Mucosa of descending colon (tissue), 3 donors: ENCODE data around the gene BNC2. TPM values are rescaled to one million over a fixed set of nuclear protein-coding genes. Genes with fewer than 3 reads are reported as not detected.
A peak's percentile ranks its signal among the peaks of the same experiment; 100 is the strongest.

Experiments
- ATAC-seq: fragments of 200-7000 bp; cut with Tn5 transposase; one replicate; pipeline ENCODE4 v1.9.1; 2020; ENCODE audit warnings: mild to moderate bottlenecking, moderate library complexity
- DNase-seq, 3 donors: peaks; one replicate each; pipeline ENCODE4 v3.0.0-alpha.2; 2020
- H3K36me3 ChIP-seq: fragments of 200-600 bp; one replicate; pipeline ENCODE4 v1.8.0; 2021; ENCODE audit warnings: low read depth, mild to moderate bottlenecking
- H3K4me1 ChIP-seq: fragments of 200-600 bp; one replicate; pipeline ENCODE4 v1.8.0; 2021; ENCODE audit warnings: low read depth, mild to moderate bottlenecking
- H3K4me3 ChIP-seq: fragments of 200-600 bp; one replicate; pipeline ENCODE4 v1.8.0; 2021; ENCODE audit warnings: mild to moderate bottlenecking
- H3K9me3 ChIP-seq: fragments of 200-600 bp; one replicate; pipeline ENCODE4 v1.8.0; 2021; ENCODE audit warnings: mild to moderate bottlenecking
- intact Hi-C, 2 donors: fragments of 100-400 bp; cut with DNase I in 1 of 2; cut with micrococcal nuclease in 1 of 2; formaldehyde crosslinking; loops; one replicate each; pipeline versions ENCODE4 v1.11.0 to v1.11.1; 2022; cut with DNase I, micrococcal nuclease
- total RNA-seq, 3 donors: library from RNA; stranded (reverse); fragmentation: NEBNext Ultra II Directional in 2 of 3; extraction: Animal tissue kit (Norgen Biotek cat#: 25700) in 2 of 3; gene quantifications; one replicate each; pipeline versions ENCODE4 v1.2.1 to v1.2.4, GENCODE V29; 2021 to 2023
- TF ChIP-seq, protein P1 (sequence below): fragments of 200-600 bp; IDR thresholded peaks from one replicate; pipeline ENCODE4 v1.8.0; 2022; ENCODE audit warnings: antibody characterized with exemption, mild to moderate bottlenecking
- donor health status: DM: no; HTN: no; CAD: no; lungs with moderate emphysema.
- donor health status: DM: no; HTN: no; CAD: no.
- donor health status: DM: no; HTN: yes; CAD: no.

BNC2 gene
- total RNA-seq, 3 donors from 2014 or later = 8.2 to 192 (median 12.0) TPM

- no peak for ATAC-seq
- H3K4me3 ChIP-seq = no peak overlapping the region
- intact Hi-C loops = no loop called here
- DNase-seq = no peak
- no peaks in the 10 kb centered on the region for H3K36me3 ChIP-seq
- H3K4me1 ChIP-seq = no peaks in the 10 kb centered on the region
- no peaks in the 10 kb centered on the region for H3K9me3 ChIP-seq
- TF ChIP-seq, protein P1, sequence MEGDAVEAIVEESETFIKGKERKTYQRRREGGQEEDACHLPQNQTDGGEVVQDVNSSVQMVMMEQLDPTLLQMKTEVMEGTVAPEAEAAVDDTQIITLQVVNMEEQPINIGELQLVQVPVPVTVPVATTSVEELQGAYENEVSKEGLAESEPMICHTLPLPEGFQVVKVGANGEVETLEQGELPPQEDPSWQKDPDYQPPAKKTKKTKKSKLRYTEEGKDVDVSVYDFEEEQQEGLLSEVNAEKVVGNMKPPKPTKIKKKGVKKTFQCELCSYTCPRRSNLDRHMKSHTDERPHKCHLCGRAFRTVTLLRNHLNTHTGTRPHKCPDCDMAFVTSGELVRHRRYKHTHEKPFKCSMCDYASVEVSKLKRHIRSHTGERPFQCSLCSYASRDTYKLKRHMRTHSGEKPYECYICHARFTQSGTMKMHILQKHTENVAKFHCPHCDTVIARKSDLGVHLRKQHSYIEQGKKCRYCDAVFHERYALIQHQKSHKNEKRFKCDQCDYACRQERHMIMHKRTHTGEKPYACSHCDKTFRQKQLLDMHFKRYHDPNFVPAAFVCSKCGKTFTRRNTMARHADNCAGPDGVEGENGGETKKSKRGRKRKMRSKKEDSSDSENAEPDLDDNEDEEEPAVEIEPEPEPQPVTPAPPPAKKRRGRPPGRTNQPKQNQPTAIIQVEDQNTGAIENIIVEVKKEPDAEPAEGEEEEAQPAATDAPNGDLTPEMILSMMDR = no peak
Measured at GRCh38 chr9:16901590-16901989, 31.1 kb upstream of the BNC2 start.

DNA sequence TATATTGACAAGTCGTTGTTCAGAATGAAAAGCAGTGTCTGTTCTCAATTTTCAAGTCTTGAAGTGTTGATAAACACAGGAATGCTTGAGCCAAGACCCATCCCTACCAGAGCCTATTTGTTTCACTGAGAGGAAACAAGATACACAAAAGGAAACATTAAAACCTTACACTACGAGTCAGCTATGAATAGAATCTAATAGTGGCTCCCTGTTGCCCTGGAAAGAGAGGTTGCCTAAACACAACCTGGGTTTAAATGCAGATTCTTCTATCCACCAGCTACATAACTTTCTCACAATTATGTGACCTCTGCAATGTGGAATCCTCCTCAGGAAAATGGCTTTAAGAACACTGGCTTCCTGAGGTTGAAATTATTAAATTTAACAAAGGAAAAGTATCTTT lies 29.1 kb upstream of the BNC2 start:
- no peak for DNase-seq
- ATAC-seq = no peak
- Histone ChIP-seq H3K9me3 (no peaks in the 10 kb centered on the region), H3K4me1 (no peaks in the 10 kb centered on the region), H3K4me3 (no peak overlapping the region), H3K36me3 (no peaks in the 10 kb centered on the region)
- TF ChIP-seq, protein P1 = no peak
- intact Hi-C loops = no loop called here

- no peak overlapping the region for H3K4me3 ChIP-seq
- TF ChIP-seq, protein P1 = no peak
- no peak for DNase-seq
- no peaks in the 10 kb centered on the region for H3K9me3 ChIP-seq
- H3K4me1 ChIP-seq = no peaks in the 10 kb centered on the region
- intact Hi-C loops = no loop called here
- no peak for ATAC-seq
- no peaks in the 10 kb centered on the region for H3K36me3 ChIP-seq
Measured at GRCh38 chr9:16898464-16898863, 28.0 kb upstream of the BNC2 start.

DNA sequence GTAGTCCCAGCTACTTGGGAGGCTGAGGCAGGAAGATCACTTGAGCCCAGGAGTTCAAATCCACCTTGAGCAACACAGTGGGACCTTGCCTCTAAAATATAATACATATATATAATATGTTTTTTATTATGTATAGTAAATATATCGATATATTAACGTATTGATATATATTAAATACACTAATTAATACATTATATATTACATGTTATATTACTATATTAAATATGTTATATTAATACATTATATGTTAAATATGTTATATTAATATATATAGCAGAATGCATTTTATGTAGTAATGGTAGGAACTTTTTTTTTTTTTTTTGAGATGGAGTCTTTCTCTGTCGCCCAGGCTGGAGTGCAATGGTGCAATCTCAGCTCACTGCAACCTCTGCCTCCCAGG lies 18.1 kb upstream of the BNC2 start:
- no peak for DNase-seq
- Histone ChIP-seq H3K36me3 (no peaks in the 10 kb centered on the region), H3K9me3 (no peaks in the 10 kb centered on the region), H3K4me3 (no peak overlapping the region), H3K4me1 (no peaks in the 10 kb centered on the region)
- intact Hi-C loops = no loop called here
- TF ChIP-seq, protein P1 = no peak
- no peak for ATAC-seq

DNA sequence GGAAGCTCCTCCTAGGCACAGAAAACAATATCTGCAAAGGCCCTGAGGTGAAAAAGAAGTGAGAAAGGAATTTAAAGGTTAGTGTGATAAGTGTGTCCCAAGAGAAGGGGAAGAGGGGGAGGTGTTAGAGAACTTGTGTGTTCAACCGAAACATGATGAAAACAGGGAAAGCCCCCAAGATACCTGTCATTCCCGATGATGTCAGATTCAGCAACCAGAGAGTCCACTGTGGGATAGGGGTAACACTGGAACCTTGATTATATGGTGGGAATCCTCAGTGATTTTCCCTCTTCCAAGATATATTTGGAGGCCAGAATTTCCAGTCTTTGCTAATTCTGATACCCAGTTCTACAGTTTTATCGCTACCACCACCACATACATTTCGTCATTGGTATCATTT lies 15.5 kb upstream of the BNC2 start:
- intact Hi-C loops = no loop called here
- Histone ChIP-seq H3K36me3 (no peaks in the 10 kb centered on the region), H3K4me1 (no peaks in the 10 kb centered on the region), H3K4me3 (no peak overlapping the region), H3K9me3 (no peaks in the 10 kb centered on the region)
- TF ChIP-seq, protein P1 = no peak
- ATAC-seq (no peak), DNase-seq (no peak)

- Histone ChIP-seq H3K9me3 (no peaks in the 10 kb centered on the region), H3K4me3 (no peak overlapping the region), H3K4me1 (no peaks in the 10 kb centered on the region), H3K36me3 (no peaks in the 10 kb centered on the region)
- peak in 1 of 3 donors; percentile 11 for DNase-seq
- TF ChIP-seq, protein P1 = no peak
- intact Hi-C loops = no loop called here
- peak; percentile 58 for ATAC-seq
Measured at GRCh38 chr9:16884952-16885513, 14.6 kb upstream of the BNC2 start.
